Subcutaneous abdominal adipose tissue (tissue), 5 donors: ENCODE data around the gene NALCN.

ENCODE experiments used
- H3K27ac ChIP-seq: one replicate; pipeline ENCODE4 v1.7.0; 2013; ENCODE audit warnings: low read depth, mild to moderate bottlenecking, inconsistent platforms, low read length, moderate library complexity
- H3K27me3 ChIP-seq, 5 donors: one replicate each; pipeline ENCODE4 v1.7.0; 2013; ENCODE audit warnings: low read length in 5 of 5, inconsistent platforms in 1 of 5; ENCODE audit not compliant: control insufficient read depth in 5 of 5, insufficient read depth in 4 of 5
- H3K36me3 ChIP-seq, 5 donors: one replicate each; pipeline ENCODE4 v1.7.0; 2013; ENCODE audit warnings: low read length in 5 of 5; ENCODE audit not compliant: control insufficient read depth in 5 of 5, insufficient read depth in 5 of 5
- H3K4me1 ChIP-seq, 5 donors: one replicate each; pipeline ENCODE4 v1.7.0; 2013; ENCODE audit warnings: low read length in 5 of 5, mild to moderate bottlenecking in 3 of 5, moderate library complexity in 1 of 5; ENCODE audit not compliant: control insufficient read depth in 5 of 5, insufficient read depth in 5 of 5
- H3K4me3 ChIP-seq, 5 donors: one replicate each; pipeline ENCODE4 v1.7.0; 2013; ENCODE audit warnings: low read length in 5 of 5, low read depth in 1 of 5
- H3K9ac ChIP-seq, 5 donors: one replicate each; pipeline ENCODE4 v1.7.0; 2013; ENCODE audit warnings: low read length in 5 of 5, mild to moderate bottlenecking in 4 of 5, moderate library complexity in 3 of 5
- H3K9me3 ChIP-seq, 5 donors: one replicate each; pipeline ENCODE4 v1.7.0; 2013; ENCODE audit warnings: low read length in 5 of 5; ENCODE audit not compliant: control insufficient read depth in 5 of 5
- donor health status: healthy.
- donor health status: healthy.
- donor health status: healthy.
- donor health status: healthy.
- donor health status: healthy.

NALCN gene

DNA sequence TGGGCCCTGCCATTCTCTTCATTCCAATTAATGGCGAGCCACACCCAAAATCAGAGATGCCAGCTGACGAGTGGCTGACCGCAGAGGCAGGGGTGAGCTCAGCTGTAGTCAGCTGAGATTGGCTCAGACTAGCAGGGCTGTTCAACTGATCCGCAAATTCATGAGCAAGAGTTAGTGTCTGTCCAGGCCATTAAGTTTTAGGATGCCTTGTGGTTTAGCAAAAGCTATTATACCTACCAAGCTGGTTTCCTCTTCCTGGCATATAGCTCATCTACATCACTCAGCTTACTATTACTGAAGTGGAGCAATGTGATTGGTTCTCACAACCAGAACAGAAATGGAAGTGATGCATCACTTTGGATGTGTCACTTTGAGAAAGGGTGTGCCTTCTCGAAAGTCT lies 148.7 kb downstream of the NALCN start:
- peaks cover 0 to 5% (median 0%) of the 10 kb centered on the region in 5 donors for H3K9me3 ChIP-seq
- H3K27ac ChIP-seq = no peak overlapping the region
- no peaks in the 10 kb centered on the region for H3K4me1 ChIP-seq
- no peak overlapping the region for H3K4me3 ChIP-seq
- no peaks in the 10 kb centered on the region for H3K27me3 ChIP-seq
- no peaks in the 10 kb centered on the region for H3K36me3 ChIP-seq
- no peak overlapping the region for H3K9ac ChIP-seq

DNA sequence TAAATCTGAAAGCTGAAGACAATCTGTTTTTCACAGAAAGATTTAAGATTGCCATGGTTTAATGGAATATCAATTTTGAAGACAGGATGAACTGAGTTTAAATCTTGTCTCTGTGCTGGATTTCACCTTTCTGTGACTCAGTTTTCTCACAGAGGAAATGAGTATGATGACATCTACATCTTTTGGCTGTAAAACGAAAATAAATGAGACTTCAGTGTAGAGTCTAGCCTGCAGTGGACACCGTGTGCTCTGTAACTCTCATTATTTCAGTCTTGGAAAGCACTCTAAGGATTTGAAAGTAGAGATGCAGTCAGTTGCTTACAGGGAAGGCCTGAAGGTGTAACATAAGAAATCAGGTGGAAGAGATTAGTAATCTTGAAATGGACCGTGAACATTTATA lies 150.4 kb downstream of the NALCN start:
- H3K27ac ChIP-seq = no peak overlapping the region
- no peaks in the 10 kb centered on the region for H3K36me3 ChIP-seq
- no peak overlapping the region for H3K9ac ChIP-seq
- H3K27me3 ChIP-seq = no peaks in the 10 kb centered on the region
- no peaks in the 10 kb centered on the region for H3K4me1 ChIP-seq
- peaks cover 0 to 2% (median 0%) of the 10 kb centered on the region in 5 donors for H3K9me3 ChIP-seq
- H3K4me3 ChIP-seq = no peak overlapping the region

DNA sequence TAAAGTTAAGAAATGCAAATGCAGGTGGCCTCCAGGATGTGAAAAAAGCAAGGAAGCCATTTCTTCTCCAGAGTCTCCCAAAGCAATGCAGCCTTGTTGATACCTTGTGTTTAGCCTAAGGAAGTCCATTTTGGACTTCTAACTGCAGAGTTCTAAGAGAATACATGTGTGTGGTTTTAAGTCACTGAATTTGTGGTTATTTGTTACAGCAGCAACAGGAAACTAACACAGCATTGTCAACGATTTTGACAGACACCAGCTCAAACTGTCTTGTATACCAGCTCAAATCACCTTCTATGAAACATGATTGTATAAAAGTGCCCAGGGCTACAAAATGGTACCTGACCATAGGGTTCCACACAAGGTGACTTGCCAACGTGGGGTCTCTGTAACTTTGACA lies 151.4 kb downstream of the NALCN start:
- Histone ChIP-seq H3K9me3 (peaks cover 0 to 2% (median 0%) of the 10 kb centered on the region in 5 donors), H3K27me3 (no peaks in the 10 kb centered on the region), H3K36me3 (no peaks in the 10 kb centered on the region), H3K27ac (no peak overlapping the region), H3K4me1 (no peaks in the 10 kb centered on the region), H3K4me3 (no peak overlapping the region), H3K9ac (no peak overlapping the region)

DNA sequence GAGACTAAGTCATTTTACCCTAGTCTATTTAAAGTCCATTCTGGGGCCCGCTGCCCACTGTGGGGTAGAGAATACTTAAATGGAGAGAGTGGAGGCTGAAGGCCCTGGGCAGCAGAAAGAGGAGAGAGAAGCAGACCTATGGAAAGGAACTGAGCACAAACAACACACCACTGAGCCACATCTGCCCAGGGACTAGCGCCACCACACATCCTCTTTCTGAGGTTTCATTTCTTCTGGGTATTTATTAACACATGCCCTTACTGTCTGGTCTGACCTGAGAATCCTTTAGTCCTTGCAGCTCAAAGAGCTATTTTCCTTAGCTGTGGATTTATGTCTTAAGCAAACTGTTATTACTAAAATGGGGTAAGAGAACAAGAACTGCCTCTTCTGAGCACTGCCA lies 154.0 kb downstream of the NALCN start:
- Histone ChIP-seq H3K27ac (no peak overlapping the region), H3K9me3 (peaks cover 0 to 2% (median 0%) of the 10 kb centered on the region in 5 donors), H3K36me3 (no peaks in the 10 kb centered on the region), H3K27me3 (no peaks in the 10 kb centered on the region), H3K9ac (no peak overlapping the region), H3K4me3 (no peak overlapping the region), H3K4me1 (no peaks in the 10 kb centered on the region)

DNA sequence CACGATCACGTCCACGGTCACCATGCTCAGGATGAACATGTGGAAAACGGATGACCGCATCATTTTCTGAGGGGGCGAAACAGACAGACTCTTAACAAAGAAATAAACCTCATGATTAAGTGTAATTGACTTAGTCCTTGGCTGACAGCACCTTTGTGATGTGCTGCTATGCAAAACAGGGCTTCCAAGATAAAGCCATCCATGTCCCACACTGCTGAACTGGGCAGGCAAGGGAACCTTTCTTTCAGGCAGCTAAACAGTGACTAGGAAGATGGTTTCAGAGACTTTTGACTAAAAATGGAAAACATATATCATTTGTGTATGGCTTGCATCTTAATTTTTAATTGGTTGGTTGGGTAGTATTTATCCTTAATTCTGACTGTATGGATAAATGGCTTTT lies 157.8 kb downstream of the NALCN start:
- no peaks in the 10 kb centered on the region for H3K4me1 ChIP-seq
- no peak overlapping the region for H3K27ac ChIP-seq
- H3K4me3 ChIP-seq = no peak overlapping the region
- H3K36me3 ChIP-seq = no peaks in the 10 kb centered on the region
- H3K27me3 ChIP-seq = no peaks in the 10 kb centered on the region
- no peak overlapping the region for H3K9ac ChIP-seq
- no peaks in the 10 kb centered on the region for H3K9me3 ChIP-seq

DNA sequence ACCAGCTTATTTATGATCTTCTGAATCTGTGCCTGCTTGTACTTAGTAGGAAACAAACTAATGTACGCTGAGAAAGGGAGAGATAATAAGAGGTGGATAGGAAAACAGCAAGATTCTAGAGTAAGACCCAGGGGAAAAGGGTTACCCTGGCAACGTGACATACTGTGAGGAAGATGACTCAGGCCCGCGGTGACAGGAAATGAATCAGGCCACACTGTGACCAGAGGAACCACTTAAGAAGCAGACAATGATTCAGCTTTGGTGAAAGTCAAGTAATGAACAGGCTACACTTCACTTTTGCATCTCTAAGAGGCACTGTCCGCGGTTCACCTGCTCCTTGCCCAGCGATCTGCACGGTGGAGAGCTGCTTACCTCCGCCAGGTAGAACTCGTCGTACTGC lies 158.2 kb downstream of the NALCN start:
- Histone ChIP-seq H3K27me3 (no peaks in the 10 kb centered on the region), H3K9me3 (peaks cover 0 to 3% (median 0%) of the 10 kb centered on the region in 5 donors), H3K27ac (no peak overlapping the region), H3K4me1 (no peaks in the 10 kb centered on the region), H3K4me3 (no peak overlapping the region), H3K36me3 (no peaks in the 10 kb centered on the region), H3K9ac (no peak overlapping the region)

DNA sequence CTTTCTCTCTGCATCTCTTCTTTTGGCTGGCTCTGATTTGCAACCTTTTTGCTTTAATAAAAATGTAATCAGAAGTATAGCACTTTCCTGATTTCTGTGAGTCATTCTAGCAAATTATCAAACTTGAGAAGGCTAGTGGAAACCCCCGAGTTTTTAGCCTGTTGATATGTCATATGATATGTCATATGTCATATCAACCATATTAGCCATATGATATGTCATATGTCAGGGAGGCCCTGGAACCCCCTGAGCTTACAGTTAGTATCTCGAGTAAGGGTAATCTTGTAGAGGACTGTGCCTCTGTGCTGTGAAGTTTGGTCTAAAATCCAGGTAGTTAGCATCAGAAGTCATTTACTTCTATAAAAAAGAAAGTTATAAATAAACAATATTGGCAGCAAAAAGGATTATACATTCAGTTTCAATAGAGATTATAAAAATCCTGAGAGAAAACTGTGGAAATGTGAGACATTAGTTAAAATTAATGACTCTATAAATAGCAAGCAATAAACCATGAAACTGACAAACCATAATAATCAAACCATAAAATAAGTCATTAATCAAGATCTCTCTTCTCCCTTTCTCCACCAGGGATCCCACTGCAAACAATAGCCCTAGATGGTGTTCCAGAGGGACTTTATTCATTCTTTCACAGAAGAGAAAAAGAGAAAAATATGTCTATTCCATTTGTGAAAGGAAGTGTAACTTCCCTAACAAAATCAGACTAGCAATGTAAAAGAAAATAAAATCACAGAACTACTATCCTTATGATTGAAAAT lies 167.4 kb downstream of the NALCN start:
- Histone ChIP-seq H3K9me3 (peaks cover 0 to 10% (median 3%) of the 10 kb centered on the region in 5 donors), H3K4me1 (no peaks in the 10 kb centered on the region), H3K27ac (no peak overlapping the region), H3K27me3 (peaks cover 0 to 2% (median 0%) of the 10 kb centered on the region in 5 donors), H3K36me3 (no peaks in the 10 kb centered on the region), H3K4me3 (no peak overlapping the region), H3K9ac (no peak overlapping the region)

DNA sequence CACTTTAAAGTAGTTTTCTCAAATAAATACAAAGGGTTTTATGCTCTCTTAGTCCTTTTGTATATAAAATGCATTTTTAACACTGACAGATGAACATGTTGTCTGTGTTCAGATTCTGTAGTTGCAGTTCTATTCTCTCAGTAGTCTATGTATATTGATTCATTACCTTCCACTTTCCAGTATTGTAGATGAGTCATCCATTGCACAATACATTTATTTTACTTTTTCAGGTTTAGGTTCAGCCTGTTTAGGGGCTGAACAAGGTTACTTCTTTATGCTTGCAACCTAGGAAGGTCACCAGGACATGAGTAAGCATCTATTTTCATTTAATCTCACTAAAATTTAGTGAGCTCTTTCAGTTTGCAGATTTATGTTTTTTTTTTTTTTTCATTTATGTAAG lies 173.6 kb downstream of the NALCN start:
- Histone ChIP-seq H3K36me3 (no peaks in the 10 kb centered on the region), H3K9me3 (no peaks in the 10 kb centered on the region), H3K4me1 (no peaks in the 10 kb centered on the region), H3K27me3 (peaks cover 0 to 2% (median 0%) of the 10 kb centered on the region in 5 donors), H3K9ac (no peak overlapping the region), H3K27ac (no peak overlapping the region), H3K4me3 (no peak overlapping the region)

DNA sequence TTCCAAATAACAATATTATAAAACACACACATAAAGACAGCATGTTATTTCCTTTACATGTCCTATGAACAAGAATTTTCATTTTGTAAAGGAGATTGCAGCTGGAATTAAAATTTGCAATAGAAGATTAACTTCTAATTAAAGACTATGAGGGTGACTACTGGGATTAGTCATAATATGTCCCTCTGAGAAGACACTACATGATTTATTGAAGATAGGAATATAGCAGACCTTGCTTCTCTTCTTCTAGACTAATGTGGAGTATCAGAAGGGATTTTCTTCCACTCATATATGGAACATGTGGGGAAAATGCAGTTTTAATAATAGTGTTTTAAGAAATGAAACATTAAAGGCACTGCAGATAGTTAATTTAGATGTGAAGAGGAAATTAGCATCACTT lies 177.8 kb downstream of the NALCN start:
- H3K9me3 ChIP-seq = no peaks in the 10 kb centered on the region
- no peak overlapping the region for H3K4me3 ChIP-seq
- no peak overlapping the region for H3K9ac ChIP-seq
- no peaks in the 10 kb centered on the region for H3K36me3 ChIP-seq
- no peaks in the 10 kb centered on the region for H3K27me3 ChIP-seq
- no peak overlapping the region for H3K27ac ChIP-seq
- H3K4me1 ChIP-seq = no peaks in the 10 kb centered on the region

DNA sequence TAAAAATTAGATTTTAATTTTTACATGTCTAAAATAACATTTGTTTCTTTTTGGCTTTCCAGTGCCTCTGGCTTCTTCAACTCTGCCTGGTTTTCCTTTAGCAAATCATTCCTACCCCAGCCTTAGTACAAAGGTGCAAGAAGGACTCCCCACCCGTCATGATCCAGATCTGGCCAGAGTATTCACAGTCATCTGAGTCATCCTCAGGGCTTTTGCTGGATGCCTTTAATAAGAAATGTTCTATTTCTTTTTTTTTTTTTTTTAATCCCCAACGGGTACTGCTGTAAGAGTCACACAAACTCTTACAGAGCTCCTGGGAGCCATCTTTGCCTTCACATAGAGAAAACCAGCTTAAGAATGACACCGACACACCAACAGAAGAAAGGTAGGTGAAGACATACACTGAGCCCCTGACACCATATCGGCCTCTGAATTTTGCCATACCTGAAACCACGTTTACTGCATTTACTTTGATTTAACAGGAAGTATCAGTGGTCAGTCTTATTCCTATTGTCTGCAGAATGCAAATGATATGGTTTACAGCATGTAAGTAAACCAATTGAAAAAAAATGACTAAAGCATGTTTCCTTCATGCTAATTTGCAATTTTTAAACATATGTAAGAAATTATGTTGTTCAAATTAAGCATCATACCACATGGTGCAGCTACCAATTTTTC lies 184.4 kb downstream of the NALCN start:
- H3K9me3 ChIP-seq = peaks cover 0 to 3% (median 0%) of the 10 kb centered on the region in 5 donors
- no peaks in the 10 kb centered on the region for H3K27me3 ChIP-seq
- no peaks in the 10 kb centered on the region for H3K4me1 ChIP-seq
- H3K36me3 ChIP-seq = no peaks in the 10 kb centered on the region
- H3K4me3 ChIP-seq = no peak overlapping the region
- no peak overlapping the region for H3K27ac ChIP-seq
- H3K9ac ChIP-seq = no peak overlapping the region
